ENCODE data around the gene TREH.

TREH gene

GRCh38 chr11:118621784-118622375 is 57.6 kb downstream of the TREH start:
- DNase-seq (ENCODE audit: low spot score), result no peak
- no peak for TF ChIP-seq CTCF (IDR thresholded peaks at IDR 0.05; ENCODE audit: extremely low read depth, missing control alignments)

DNA sequence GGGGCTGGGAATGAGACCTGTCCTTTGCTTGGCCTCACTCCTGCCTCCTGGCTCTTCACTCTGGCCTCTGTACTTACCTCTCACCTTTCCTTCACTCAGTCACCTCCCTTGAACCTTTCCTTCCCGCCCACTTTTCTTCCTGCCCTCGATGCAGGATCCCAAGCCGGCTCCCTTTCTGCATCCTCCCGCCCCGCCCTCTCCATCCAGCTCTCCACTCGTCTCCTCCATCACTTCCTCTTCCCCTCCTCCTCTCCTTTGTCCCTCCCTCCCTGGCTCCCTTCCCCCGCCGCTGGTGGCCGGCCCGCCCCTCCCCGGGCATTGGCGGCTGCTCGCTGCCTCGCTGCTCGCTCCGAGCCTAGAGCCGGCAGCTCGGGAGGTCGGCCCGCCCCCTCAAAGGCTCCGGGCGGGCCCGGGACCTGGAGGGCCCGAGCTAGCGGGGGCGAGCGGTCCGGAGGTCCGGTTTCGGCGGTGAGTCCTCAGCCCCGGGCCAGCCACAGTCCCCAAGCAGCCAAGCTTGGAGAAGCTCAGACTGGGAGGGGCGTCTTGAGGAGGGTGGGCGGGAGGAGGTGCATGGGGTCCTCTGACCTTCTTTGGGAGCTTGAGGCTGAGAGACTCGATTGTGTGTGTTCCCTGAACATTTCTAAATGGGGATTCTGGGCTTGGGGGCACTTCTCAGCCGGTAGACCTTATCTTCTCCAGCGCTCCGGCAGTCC is 58.2 kb downstream of the TREH start:
- TF ChIP-seq CTCF (IDR thresholded peaks at IDR 0.05; ENCODE audit: extremely low read depth, missing control alignments), result no peak
- no peak for DNase-seq (ENCODE audit: low spot score)

DNA sequence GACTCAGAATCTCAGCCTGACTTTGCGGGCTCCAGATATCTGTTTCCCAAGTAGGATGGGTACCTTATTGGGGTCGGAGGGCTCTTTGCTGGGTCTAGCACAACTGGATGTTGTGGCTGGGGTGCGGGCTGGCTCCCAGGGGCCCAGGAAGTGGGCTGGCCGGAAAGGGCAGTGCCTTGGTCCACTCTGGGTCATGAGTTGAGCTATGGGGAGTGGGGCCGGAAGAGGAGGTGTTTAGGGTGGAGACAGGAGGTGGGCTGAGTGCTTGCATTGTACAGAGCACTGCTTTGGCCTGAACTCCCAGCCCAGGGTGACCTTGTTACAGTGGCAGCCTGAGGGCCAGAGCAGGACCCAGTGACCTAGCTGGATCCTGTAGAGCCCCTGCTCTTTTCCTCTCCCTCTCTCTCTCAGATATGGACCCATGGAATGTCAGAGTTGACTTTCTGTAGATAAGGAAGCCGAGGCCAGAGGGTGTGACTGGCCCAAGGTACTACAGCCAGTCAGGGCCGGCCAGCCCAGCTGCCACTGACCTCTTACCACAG is 58.9 kb downstream of the TREH start:
- DNase-seq (ENCODE audit: low spot score), result no peak
- no peak for TF ChIP-seq CTCF (IDR thresholded peaks at IDR 0.05; ENCODE audit: extremely low read depth, missing control alignments)

- DNase-seq (ENCODE audit: low spot score), result no peak
- TF ChIP-seq CTCF (IDR thresholded peaks at IDR 0.05; ENCODE audit: extremely low read depth, missing control alignments), result no peak
Measured at GRCh38 chr11:118619444-118620197, 59.8 kb downstream of the TREH start.

- no peak for TF ChIP-seq CTCF (IDR thresholded peaks at IDR 0.05; ENCODE audit: extremely low read depth, missing control alignments)
- no peak for DNase-seq (ENCODE audit: low spot score)
Measured at GRCh38 chr11:118618991-118619375, 60.5 kb downstream of the TREH start.

GRCh38 chr11:118618115-118618990 is 61.1 kb downstream of the TREH start:
- DNase-seq (ENCODE audit: low spot score), result no peak
- TF ChIP-seq CTCF (IDR thresholded peaks at IDR 0.05; ENCODE audit: extremely low read depth, missing control alignments), result no peak
